CD14-positive monocyte (primary cell): Measurements from ENCODE around the gene ZNF540. TPM values are rescaled to one million over a fixed set of nuclear protein-coding genes. Genes with fewer than 3 reads are reported as not detected.

Source experiments
- DNase-seq, 3 donors: peaks; one replicate each; pipeline ENCODE4 v3.0.0-alpha.2; 2011 to 2022
- H2AFZ ChIP-seq: 2 replicates; pipeline ENCODE4 v1.6.0; 2012; ENCODE audit warnings: mild to moderate bottlenecking, low read depth, low read length, inconsistent platforms; ENCODE audit not compliant: insufficient read depth, poor library complexity, severe bottlenecking
- H3K27ac ChIP-seq, 2 donors: 1 replicate in 1 of 2; 2 replicates in 1 of 2; pipeline ENCODE4 v1.5.1; 2012 to 2013; ENCODE audit warnings: low read length in 2 of 2, control low read depth in 1 of 2, inconsistent platforms in 1 of 2, low read depth in 1 of 2, mild to moderate bottlenecking in 1 of 2
- H3K27me3 ChIP-seq, 2 donors: one replicate each; pipeline versions ENCODE4 v1.6.0 to v1.6.1; 2011 to 2013; ENCODE audit warnings: low read length in 2 of 2; ENCODE audit not compliant: control insufficient read depth in 2 of 2, insufficient read depth in 2 of 2
- H3K36me3 ChIP-seq, 2 donors: replicated peaks in 1 of 2; 1 replicate in 1 of 2; 2 replicates in 1 of 2; pipeline versions ENCODE4 v1.5.1 to v1.6.1; 2012 to 2013; ENCODE audit warnings: low read length in 2 of 2, control low read depth in 1 of 2, inconsistent platforms in 1 of 2, mild to moderate bottlenecking in 1 of 2; ENCODE audit not compliant: insufficient read depth in 2 of 2, control insufficient read depth in 1 of 2
- H3K4me1 ChIP-seq, 2 donors: 1 replicate in 1 of 2; 2 replicates in 1 of 2; pipeline versions ENCODE4 v1.5.1 to v1.6.1; 2012 to 2013; ENCODE audit warnings: low read length in 2 of 2, control low read depth in 1 of 2, inconsistent platforms in 1 of 2, mild to moderate bottlenecking in 1 of 2, moderate library complexity in 1 of 2; ENCODE audit not compliant: insufficient read depth in 2 of 2, control insufficient read depth in 1 of 2
- H3K4me2 ChIP-seq: replicated peaks from 2 replicates; pipeline ENCODE3; 2012; ENCODE audit warnings: low read length, moderate library complexity, mild to moderate bottlenecking; ENCODE audit not compliant: poor library complexity, severe bottlenecking; ENCODE audit errors: extremely low read depth
- H3K4me3 ChIP-seq, 3 experiments: fragments of 200-600 bp in 1 of 3; sonication (generic) in 1 of 3; replicated peaks in 1 of 3; 1 replicate in 2 of 3; 2 replicates in 1 of 3; pipeline ENCODE4 v1.5.1; 2011 to 2013; ENCODE audit warnings: low read length in 3 of 3, mild to moderate bottlenecking in 3 of 3, control low read depth in 2 of 3, low read depth in 2 of 3, inconsistent platforms in 1 of 3, moderate library complexity in 1 of 3
- H3K79me2 ChIP-seq: 2 replicates; pipeline ENCODE4 v1.6.0; 2012; ENCODE audit warnings: mild to moderate bottlenecking, control low read depth, inconsistent platforms, low read length, moderate library complexity; ENCODE audit not compliant: insufficient read depth
- H3K9ac ChIP-seq: 2 replicates; pipeline ENCODE4 v1.6.0; 2017; ENCODE audit warnings: low read length, mild to moderate bottlenecking; ENCODE audit not compliant: insufficient read depth, poor library complexity, severe bottlenecking
- H3K9me3 ChIP-seq, 2 donors: replicated peaks in 1 of 2; 1 replicate in 1 of 2; 2 replicates in 1 of 2; pipeline versions ENCODE4 v1.5.1 to v1.6.1; 2012 to 2013; ENCODE audit warnings: low read length in 2 of 2, control low read depth in 1 of 2; ENCODE audit not compliant: control insufficient read depth in 1 of 2, insufficient read depth in 1 of 2
- H4K20me1 ChIP-seq: 2 replicates; pipeline ENCODE4 v1.6.0; 2012; ENCODE audit warnings: mild to moderate bottlenecking, low read length, control low read depth, moderate library complexity; ENCODE audit not compliant: insufficient read depth
- H3K27ac Mint-ChIP-seq, 7 donors: one replicate each; pipeline ENCODE4 v1.8.0; 2020; ENCODE audit warnings: mild to moderate bottlenecking in 7 of 7, mixed read lengths in 7 of 7, moderate library complexity in 6 of 7, inconsistent platforms in 2 of 7
- H3K27me3 Mint-ChIP-seq, 3 donors: one replicate each; pipeline ENCODE4 v1.8.0; 2021 to 2022; ENCODE audit warnings: low read depth in 3 of 3, mild to moderate bottlenecking in 3 of 3, mixed read lengths in 3 of 3, moderate library complexity in 3 of 3, inconsistent platforms in 1 of 3
- H3K36me3 Mint-ChIP-seq, 2 donors: one replicate each; pipeline ENCODE4 v1.8.0; 2020; ENCODE audit warnings: mixed read lengths in 2 of 2, inconsistent platforms in 1 of 2, mild to moderate bottlenecking in 1 of 2
- H3K4me1 Mint-ChIP-seq: one replicate; pipeline ENCODE4 v1.8.0; 2020; ENCODE audit warnings: mild to moderate bottlenecking, mixed read lengths
- H3K4me3 Mint-ChIP-seq, 2 donors: one replicate each; pipeline ENCODE4 v1.8.0; 2020; ENCODE audit warnings: mild to moderate bottlenecking in 2 of 2, mixed read lengths in 2 of 2, moderate library complexity in 1 of 2
- H3K9me3 Mint-ChIP-seq, 7 donors: one replicate each; pipeline ENCODE4 v1.8.0; 2020 to 2022; ENCODE audit warnings: mixed read lengths in 7 of 7, mild to moderate bottlenecking in 6 of 7, moderate library complexity in 6 of 7, inconsistent platforms in 2 of 7
- CTCF ChIP-seq: fragments of 200-600 bp; IDR thresholded peaks from one replicate; pipeline ENCODE4 v1.8.0; 2022; ENCODE audit warnings: antibody characterized with exemption, mild to moderate bottlenecking
- WGBS: methylation state at CpG from one replicate; pipeline ENCODE4 v1.1.5; 2013; ENCODE audit warnings: missing lambda C conversion rate; ENCODE audit not compliant: insufficient coverage; 5-methylcytosine and 5-hydroxymethylcytosine counted together
- intact Hi-C, 2 donors: fragments of 100-400 bp; cut with micrococcal nuclease; formaldehyde crosslinking; loops; one replicate each; pipeline versions ENCODE4 v1.15.0 to v1.15.1; 2023
- polyA plus RNA-seq, 3 donors: library from polyadenylated mRNA; depleted of rRNA in 1 of 3; unstranded in 2 of 3; stranded (reverse) in 1 of 3; fragments of 300-500 nt in 2 of 3; fragments of >200 nt in 1 of 3; fragmentation: Illumina TruSeq in 2 of 3; gene quantifications; 1 replicate in 2 of 3; 2 replicates in 1 of 3; pipeline ENCODE4 v1.2.3, GENCODE V29; 2012 to 2021

ZNF540 gene
- polyA plus RNA-seq, 3 donors, result 0.21 TPM; not detected in 2

GRCh38 chr19:37594982-37595382 is 306 bp downstream of the ZNF540 start:
- 1% methylated on average over 19 of the region's 20 CpGs for WGBS
- peak overlapping the region in 6 of 7 donors; percentile 24 to 91 (median 72) for H3K27ac Mint-ChIP-seq
- Histone ChIP-seq H3K9ac (peak overlapping the region; percentile 64), H3K36me3 (no peaks in the 10 kb centered on the region), H3K27ac (peak overlapping the region; percentile 1 to 52), H4K20me1 (no peaks in the 10 kb centered on the region), H3K4me1 (peaks cover 14 to 19% of the 10 kb centered on the region in 2 donors), H3K4me3 (peak overlapping the region; percentile 51 to 95 (median 68)), H3K27me3 (peaks cover 0 to 5% of the 10 kb centered on the region in 2 donors), H3K4me2 (peak overlapping the region; percentile 97), H3K9me3 (peaks cover 35 to 51% of the 10 kb centered on the region in 2 donors), H2AFZ (peak overlapping the region; percentile 98), H3K79me2 (no peaks in the 10 kb centered on the region)
- no peak for TF ChIP-seq CTCF
- intact Hi-C loops, result no loop called here
- H3K36me3 Mint-ChIP-seq, result peaks cover 0 to 4% of the 10 kb centered on the region in 2 donors
- H3K9me3 Mint-ChIP-seq, result peaks cover 25 to 68% (median 52%) of the 10 kb centered on the region in 7 donors
- H3K27me3 Mint-ChIP-seq, result peaks cover 4 to 8% (median 5%) of the 10 kb centered on the region in 3 donors
- peak overlapping the region; percentile 97 to 99 for H3K4me3 Mint-ChIP-seq
- peak; percentile 9 to 47 (median 29) for DNase-seq
- H3K4me1 Mint-ChIP-seq, result peaks cover 20% of the 10 kb centered on the region

DNA sequence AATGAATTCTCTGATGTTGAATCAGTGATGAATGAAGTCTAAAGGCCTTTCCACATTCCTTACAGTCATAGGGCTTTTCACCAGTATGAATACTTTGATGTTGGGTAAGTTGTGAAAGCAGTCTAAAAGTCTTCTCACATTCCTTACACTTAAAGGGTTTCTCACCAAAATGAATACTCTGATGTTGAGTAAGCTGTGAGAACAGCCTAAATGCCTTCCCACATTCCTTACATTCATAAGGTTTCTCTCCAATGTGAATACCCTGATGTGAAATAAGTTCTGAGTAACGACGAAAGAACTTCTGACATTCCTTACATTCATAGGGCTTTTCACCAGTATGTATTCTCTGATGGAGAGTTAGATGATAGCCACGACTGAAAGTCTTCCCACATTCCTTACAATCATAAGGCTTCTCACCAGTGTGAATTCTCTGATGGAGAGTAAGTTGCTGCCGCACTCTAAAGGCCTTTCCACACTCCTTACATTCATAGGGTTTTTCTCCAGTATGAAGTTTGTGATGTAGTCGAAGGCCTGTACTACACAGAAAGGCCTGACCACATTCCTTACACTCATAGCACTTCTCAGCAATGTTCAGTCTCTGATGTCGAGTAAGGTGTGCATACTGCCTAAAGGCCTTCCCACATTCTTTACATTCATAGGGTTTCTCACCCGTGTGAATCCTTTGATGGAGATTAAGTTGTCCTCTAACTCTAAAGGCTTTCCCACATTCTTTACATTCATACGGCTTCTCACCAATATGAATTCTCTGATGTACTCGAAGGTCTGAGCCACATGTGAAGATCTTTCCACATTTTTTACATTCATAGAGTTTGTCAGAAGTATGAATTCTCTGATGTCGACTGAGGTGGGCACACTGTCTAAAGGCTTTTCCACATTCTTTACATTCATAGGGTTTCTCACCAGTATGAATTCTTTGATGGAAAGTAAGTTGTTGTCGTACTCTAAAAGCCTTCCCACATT is 40.7 kb downstream of the ZNF540 start:
- Histone ChIP-seq H3K4me3 (peak overlapping the region in 1 of 3 experiments; percentile 6), H3K4me2 (no peak overlapping the region), H2AFZ (no peak overlapping the region), H4K20me1 (no peaks in the 10 kb centered on the region), H3K9ac (no peak overlapping the region), H3K36me3 (peaks cover 7 to 46% of the 10 kb centered on the region in 2 donors), H3K27ac (no peak overlapping the region), H3K27me3 (no peaks in the 10 kb centered on the region), H3K79me2 (no peaks in the 10 kb centered on the region), H3K9me3 (peaks cover 30 to 93% of the 10 kb centered on the region in 2 donors), H3K4me1 (no peaks in the 10 kb centered on the region)
- DNase-seq, result no peak
- no CpG with 5 or more reads among the region's 11 CpGs for WGBS
- H3K27me3 Mint-ChIP-seq, result no peaks in the 10 kb centered on the region
- intact Hi-C loops, result no loop called here
- H3K36me3 Mint-ChIP-seq, result peaks cover 25 to 39% of the 10 kb centered on the region in 2 donors
- no peak overlapping the region for H3K27ac Mint-ChIP-seq
- no peaks in the 10 kb centered on the region for H3K4me1 Mint-ChIP-seq
- peaks cover 37 to 71% (median 59%) of the 10 kb centered on the region in 7 donors for H3K9me3 Mint-ChIP-seq
- H3K4me3 Mint-ChIP-seq, result no peak overlapping the region
- no peak for TF ChIP-seq CTCF
